HG03442 (cell line): ENCODE measurements around the gene FEM1C.

Experiments
- ATAC-seq: cut with Tn5 transposase; IDR thresholded peaks from one replicate; pipeline ENCODE4 v1.9.1; 2021; ENCODE audit warnings: mild to moderate bottlenecking, moderate library complexity; ENCODE audit not compliant: unreplicated experiment

The FEM1C gene

DNA sequence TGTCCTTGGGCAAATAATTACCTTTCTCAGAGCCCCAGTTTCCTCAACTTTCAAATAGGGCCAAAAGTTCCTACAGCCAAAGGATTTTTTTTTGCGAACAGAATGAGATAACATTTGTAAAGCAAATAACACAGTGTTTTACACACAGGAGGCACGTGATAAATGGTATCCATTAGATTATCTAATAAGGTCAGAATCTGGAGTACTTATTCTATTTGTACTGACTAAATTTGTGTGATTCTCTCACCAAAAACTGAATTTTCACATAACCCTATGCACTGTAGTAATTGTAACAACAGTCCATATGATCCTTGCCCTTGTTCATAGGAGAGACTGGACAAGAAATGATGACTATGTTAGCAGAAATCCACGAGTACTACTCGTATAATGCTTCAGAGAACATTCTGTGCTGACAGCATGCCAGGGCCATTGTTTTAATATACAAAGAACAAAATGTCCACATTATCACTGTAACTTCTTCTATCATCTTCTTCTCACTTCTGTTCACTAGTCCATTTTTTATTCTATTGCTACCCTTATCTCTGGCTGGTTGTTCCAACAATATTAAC lies 13.9 kb upstream of the FEM1C start:
- ATAC-seq, result no peak

DNA sequence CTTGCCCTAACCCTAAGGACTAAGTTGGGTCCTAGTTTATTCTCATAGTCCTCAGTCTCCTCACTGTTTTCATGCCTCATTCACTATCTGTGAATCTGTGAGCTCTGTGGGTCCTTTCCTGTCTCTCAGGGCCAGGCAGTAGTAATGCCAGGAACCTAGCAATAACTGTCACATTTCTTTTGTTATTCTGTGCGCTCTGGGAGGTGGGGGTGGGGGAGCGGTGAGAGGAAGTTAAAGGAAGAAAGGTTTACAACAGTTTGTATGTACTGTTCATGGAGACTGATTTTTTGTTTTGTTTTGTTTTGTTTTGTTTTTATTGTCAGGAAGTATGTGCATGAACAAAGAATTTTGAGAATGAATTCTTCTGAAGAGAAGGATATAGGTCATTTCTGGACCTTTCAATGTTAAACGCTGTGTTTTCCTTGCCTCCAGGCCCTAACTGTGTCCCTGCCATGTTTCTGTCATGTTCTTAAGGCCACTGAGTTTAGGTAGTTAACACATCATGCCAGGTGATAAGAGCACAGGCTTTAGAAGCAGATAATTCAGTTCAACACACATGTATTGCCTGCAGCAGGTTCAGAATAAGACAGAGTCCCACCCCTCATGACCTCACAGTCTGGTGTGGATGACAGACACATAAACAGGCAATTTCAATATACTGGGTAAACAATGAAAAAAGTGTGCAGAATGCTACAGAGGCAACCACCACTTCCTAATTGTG lies 13.3 kb upstream of the FEM1C start:
- no peak for ATAC-seq

DNA sequence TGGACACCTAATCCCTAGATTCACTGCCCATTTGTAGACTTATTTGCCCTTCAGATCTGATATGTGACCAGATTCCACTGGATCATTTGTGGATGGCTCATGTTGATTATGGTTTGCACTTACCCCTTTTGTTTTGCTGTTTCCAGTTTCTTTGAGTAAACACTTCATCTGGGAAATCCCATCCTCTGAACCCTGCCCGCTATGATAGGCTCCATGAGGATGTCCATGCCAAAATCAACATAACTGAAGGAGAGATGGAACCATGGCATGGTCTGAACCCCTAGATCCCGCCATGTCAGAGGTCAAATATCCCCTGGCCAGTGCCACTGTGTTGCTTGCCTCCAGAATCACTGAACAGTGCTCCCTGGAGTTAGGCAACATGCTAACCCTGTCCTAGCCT lies 11.7 kb upstream of the FEM1C start:
- no peak for ATAC-seq

DNA sequence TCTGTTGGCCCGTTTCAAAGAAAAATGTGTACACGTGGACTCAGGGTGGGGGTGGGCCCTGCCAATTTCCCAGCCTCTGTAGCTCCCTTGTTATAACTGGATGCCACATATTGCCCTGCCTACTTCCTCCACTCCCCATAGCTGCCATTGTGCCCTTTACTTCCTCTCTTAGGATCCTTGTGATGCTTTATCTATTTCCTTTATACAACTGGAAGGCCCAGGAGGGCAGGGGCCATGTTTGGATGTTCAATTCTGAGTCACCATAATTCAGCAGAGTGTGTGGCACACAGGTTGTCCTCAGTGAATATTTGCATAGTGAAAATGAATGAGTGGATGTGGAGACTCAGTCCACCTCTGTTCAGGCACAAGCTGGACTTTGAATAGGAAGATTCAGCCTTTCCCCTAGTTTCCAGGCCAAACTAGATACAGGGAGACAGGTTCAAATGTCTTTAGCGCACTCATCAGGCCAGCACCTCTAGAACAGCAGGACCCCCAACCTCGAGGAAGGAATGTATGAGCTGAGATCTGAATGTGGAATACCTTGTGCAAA lies 10.6 kb upstream of the FEM1C start:
- no peak for ATAC-seq

DNA sequence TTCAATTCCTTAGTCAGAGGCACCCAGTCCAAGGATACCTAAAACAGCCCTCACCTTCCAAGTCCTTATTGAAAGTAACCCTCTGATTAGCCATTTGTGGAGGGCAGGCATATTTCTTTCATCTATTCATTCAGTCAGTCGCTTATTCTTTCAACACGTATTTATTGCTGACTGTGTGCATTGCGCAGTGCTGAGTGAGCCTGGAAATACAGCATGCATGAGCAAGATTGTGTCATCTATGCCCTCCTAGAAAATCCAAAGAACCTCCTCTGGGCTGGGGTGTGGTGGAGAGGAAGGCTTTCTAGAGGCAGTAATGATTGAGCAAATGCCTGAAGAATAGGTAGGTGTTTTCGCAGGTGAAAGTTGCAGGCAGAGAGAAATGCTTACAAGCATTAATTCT lies 8.5 kb upstream of the FEM1C start:
- ATAC-seq, result no peak

DNA sequence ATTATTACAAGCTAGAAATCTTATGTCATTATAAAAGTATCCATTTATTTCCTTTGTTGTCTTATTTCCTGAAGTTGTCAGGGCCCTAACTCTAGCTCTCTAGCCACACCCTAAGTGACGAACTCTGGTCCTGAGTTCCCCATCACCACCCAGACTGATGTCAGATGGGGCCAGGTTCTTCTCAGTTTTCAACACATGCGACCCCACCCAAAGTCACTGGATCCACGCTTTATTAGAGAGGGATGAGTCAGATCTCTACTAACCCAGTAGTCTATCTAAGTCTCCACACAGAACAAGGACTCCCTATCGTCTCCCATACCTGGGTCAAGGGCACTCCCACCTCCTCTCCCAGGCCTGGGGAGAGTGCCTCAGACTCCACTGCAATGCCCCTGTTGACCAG lies 6.8 kb upstream of the FEM1C start:
- ATAC-seq, result no peak

DNA sequence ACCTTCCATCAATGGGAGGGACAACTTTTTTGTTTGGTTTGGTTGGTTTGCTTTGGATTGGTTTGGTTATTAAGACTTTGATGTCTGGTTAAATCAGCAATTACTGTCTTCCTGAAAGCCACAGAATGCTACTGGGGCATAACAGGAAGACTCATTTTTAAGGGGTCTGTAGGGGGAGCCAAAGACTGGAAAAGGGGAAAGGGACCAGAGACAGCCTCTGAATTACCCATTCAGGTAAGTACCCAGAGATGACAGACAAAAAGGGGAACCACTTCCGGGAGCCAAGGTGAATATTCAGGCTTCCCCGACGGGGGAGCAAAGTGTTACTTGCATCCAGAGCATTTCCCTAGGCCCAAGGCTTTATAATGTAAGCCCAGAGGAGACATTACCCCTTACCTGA lies 4.6 kb upstream of the FEM1C start:
- peak; percentile 14 for ATAC-seq

DNA sequence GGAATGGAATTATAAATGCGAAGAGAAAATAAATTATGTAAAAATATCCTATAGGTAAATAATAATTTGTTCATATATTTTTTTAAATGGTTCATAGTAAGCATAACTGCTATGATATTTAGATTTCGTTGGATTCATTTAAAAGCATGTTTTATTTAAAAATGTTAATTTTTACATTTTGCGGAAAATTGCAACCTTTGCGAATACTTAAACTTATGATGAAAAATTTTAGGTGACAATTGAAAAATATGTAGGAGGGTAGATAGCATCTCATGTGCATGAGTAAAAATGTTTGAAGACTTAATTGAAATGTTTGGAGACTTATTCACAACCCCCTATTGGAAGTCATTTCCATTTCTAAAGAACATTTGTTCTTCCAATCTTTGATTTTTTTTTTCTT lies 4.1 kb upstream of the FEM1C start:
- ATAC-seq, result no peak

DNA sequence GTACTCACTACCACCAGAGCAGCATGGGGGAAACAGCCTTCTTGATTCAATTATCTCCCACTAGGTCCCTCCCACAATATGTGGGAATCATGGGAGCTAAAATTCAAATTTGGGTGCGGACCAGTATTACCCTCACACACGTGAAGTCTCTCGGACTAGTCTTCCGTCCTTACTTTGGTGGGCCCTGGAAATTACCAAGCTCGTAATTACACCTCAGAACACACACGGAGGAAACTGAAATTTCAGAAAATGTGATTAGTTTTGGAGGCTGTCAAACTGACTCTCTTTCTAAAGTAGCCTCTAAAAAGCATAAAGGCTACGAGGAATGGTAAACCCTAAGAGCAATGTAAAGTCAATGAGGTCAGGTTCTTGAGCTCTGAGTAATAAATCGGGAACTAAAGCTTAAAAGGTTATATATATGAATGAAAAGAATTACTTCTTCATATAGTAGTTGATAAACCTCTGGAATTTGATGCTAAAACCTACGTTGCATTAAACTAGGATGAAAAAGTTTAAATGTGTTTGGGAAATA lies 842 bp upstream of the FEM1C start:
- no peak for ATAC-seq

DNA sequence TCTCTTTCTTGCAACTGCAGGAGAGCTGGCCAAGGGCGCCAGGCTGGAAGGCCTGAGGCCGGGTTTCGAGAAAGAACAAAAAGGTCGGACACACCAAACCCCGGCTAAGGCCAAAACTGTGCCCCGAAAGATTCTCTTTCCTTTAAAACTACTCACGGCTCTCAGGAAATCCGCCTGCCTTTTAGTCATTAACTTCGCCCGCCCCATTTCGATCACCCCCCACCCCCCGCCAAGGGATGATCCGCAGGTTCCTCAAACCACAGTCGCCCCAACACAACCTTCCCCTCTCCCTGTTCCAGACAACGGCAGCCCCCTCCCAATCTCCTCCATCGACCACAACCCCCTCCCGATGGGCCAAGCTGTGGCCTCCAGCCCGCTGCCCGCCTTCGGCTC lies 536 bp downstream of the FEM1C start:
- no peak for ATAC-seq

DNA sequence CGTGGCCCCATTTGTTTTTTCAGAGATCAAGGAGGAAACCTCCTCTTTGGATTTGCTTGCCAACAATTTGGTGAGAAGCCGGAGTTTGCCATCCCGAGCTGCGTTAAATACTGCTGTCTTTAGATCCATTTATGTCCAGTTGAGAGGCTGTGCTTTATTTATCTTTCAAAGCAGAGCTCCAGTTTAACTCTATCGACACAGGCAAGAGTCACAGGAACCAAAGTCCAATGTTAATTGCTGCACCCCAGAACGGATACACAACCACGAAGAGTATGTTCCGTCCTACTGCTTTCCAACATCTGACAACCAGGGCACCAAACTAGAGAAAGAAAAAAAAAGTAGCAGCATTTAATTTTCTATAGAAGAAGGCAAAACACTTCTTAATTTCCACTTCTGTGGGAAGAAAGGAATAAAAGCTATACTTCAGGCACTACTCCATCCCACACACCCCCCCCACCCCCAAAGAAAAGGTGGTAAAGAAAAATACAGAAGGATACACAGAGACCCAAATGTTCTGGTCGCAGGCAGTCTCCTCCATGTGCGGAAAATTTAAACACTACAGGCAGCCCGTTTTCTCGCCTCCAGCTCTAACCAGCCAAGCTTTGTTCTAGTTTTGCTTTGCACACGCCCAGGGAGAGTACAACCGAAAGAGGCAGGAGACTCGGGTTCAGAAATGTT lies 1.1 kb downstream of the FEM1C start:
- ATAC-seq, result peak; percentile 15

DNA sequence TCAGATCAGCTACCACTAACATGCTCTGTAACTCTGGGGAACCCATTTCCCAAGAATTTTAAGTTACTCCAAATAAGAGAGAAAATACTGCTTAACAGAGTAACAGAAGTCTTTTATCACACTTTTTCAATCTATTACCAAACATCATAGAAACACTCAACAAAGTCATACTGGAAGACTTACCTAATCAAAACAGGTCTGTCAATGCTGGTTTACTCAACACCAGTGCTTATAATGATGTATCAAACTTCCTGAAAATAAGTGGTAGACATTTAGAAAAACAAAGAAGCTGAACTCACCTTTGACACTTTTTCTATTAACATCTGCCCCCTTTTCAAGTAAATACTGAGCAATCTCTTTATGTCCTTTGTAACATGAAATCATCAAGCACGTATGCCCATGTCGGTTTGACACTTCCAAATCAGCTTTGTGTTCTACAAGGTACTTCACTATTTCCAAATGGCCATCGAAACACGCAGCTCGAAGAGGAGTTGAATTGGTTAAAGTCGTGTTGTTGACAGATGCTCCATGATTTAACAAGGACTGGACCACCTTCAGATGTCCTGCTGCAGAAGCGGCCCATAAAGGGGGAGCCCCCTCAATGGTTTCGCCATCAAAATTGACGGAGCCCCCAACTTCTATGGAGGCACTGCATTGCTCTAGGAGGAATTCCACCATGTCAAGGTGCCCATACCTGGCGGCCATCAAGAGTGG lies 1.8 kb downstream of the FEM1C start:
- no peak for ATAC-seq

DNA sequence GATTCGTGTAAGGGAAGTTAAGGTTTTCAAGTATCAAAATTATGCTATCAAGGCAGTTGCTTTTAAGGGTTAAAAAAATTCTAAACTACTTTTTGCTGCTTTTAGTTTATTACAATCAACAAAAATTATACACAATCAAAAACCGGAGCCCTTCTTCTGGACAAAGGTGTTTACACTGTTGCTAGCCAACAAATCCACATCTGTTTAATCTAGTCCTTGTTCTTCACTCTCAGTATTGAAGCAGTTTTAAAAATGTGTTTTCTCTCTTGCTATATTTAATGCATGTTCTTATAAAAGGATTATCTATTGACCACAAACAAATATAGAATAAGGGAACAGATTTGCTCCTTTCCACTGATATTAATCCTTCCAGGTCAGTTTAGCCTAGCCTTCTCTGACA lies 2.5 kb downstream of the FEM1C start:
- ATAC-seq, result no peak

DNA sequence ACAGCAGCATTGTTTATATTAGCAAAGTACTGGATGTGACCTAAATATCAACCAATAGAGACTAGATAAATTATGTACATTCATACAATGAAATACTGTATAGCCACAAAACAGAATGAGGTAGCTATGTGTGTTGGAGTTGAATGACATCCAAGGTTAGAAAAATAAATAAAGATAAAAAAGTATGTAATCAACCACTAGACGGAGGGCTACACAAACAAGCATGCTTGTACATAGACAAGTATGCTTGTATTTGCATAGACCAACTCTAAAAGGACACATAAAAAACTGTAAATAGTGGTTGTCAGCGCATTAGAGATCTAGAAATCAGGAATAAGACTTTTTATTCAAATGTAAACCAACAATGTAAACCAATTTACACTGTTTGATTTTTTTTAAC lies 3.0 kb downstream of the FEM1C start:
- ATAC-seq, result no peak

DNA sequence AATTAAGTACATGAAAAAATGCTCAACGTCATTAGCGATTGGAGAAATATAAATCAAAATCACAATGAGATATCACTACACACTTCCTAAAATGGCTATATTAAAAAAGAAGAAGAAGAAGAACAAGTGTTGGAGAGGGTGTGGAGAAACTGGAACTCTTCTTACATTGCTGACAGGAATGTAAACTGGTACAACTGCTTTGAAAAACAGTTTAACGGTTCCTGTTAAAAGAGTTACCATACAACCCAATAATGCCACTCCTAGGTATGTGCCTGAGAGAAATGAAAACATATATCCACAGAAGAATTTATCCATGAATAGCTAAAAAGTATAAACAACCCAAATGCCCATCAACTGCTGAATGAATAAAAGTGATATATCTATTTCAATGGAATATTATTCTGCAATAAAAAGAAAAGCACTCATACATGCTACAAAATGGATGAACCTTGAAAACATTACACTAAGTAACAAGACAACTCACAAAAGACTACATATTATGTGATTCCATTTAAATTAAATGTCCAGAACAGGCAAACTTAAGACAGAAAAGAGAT lies 9.0 kb downstream of the FEM1C start:
- ATAC-seq, result no peak

DNA sequence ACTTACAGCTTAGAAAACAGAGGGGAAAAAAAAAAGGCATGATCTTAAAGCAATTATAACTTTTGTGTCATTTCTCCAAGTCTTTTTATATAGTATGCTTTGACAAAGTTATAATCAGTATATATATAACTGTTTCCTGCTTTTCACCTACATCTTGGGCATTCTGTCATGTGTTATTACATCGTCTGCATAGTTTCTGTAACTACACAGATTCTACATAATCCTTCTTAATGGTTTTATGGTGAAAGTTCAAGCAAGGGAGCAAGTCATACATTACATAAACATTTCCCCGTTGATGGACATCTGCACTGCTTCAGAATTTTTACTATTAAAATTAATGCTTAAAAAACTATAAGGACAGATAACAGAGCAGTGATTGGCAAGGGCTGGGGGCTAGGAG lies 12.1 kb downstream of the FEM1C start:
- ATAC-seq, result no peak

DNA sequence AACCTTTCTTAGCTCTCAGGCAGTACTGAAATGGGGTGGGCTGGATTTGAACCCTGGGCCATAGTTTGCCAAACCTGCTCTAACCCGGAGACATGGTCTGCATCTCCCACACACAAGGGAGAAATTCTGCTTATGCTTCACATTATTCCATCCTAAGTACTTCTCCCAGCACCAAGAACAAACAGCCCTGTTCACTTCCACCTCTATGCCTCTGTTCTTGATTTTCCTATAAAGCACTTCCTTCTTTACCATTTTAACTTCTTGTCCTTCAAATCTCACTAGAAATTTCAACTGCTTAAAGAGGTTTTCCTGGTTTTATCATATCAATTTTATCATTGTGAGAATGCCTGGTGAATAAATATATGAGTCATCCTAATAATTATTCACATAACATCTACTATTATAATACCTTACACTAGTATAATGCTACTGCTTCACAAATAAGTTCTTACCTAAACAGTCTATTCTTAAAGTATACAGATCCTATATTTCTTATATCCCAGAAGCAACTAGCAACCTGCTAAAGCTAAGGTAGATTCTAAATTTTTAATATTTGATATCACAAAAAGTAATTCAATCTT lies 12.7 kb downstream of the FEM1C start:
- no peak for ATAC-seq

DNA sequence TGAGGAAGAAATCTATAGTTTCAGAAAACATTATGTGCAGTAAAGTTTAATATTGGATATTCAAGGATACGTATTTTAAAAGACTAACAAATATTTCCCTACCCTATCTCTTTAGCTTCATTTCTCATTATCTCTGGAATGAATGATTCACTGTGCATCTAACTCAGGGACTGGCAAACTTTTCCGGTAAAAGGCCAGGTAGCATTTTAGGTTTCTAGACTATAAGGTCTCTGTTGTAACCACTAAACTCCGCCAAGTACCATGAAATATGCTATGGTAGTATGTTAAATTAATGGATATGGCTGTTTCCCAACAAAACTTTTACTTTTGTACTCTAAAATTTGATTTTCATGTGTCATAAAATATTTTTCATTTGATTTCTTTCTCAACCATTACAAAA lies 13.2 kb downstream of the FEM1C start:
- ATAC-seq, result no peak

DNA sequence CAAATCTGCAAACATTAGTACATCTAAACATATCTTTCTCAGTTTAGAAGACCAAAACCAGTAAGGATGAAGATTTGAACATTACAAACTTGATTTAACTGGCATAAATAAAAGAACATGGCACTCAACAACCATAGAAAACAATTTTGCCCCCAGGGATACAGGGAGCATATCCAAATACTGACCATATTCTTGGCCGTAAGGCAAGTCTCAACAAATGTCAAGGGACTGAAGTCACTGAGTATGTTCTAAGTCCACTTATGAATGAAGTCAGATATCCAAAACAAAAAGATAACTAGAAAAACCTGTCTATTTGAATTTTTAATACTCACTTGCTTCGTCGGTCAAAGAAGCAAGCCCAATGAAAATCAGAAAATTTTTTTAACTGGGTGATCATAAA lies 14.1 kb downstream of the FEM1C start:
- ATAC-seq, result no peak

DNA sequence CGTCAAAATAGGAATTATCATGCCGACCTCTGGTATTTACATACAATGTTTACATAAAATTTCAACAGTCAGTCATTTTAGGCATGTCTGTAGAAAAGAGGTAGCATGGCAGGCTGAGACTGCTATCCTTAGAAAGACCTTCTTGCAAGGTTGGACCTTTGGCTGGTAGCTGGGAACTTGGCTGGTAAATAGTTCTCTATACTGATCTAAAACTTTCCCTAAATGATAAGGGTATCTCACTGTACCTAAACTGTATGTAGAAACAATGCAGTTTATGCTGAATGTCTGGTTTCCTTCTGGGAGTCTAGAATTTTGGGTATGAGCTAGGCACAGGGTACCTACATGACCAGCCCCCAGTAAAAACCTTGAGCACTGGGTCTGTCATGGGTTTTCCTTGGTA lies 18.0 kb downstream of the FEM1C start:
- no peak for ATAC-seq
